NCI-H2029 (cell line): ENCODE data around the gene CDKN2AIP.
A peak's percentile ranks its signal among the peaks of the same experiment; 100 is the strongest.
"Not testable (repeated sequence)": the region's sequence is repeated elsewhere in the genome, so short reads cannot be mapped to it uniquely, and the experiment has no call there.

Experiments
- DNase-seq: peaks from one replicate; lab custom pipeline; 2025; lab: John Stamatoyannopoulos, UW

Gene CDKN2AIP

DNA sequence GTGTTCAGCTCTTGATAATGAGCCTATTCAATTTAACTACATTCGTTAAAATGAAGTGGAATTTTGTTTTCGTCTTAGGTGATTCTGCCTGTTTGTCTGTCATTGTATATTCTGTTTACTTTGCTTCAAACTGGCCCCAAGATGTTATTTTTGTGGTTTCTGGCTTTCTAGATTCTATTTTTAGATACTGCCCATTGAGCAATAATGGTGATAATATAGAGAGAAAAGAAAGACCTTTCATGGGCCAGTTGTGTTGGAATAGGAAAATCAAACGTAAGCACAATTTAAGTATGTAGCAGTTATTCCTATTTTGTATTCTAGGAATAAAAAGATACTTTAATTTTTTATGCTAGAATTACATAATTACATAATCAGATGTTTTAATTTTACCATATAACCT lies 4.0 kb downstream of the CDKN2AIP start:
- no peak for DNase-seq

DNA sequence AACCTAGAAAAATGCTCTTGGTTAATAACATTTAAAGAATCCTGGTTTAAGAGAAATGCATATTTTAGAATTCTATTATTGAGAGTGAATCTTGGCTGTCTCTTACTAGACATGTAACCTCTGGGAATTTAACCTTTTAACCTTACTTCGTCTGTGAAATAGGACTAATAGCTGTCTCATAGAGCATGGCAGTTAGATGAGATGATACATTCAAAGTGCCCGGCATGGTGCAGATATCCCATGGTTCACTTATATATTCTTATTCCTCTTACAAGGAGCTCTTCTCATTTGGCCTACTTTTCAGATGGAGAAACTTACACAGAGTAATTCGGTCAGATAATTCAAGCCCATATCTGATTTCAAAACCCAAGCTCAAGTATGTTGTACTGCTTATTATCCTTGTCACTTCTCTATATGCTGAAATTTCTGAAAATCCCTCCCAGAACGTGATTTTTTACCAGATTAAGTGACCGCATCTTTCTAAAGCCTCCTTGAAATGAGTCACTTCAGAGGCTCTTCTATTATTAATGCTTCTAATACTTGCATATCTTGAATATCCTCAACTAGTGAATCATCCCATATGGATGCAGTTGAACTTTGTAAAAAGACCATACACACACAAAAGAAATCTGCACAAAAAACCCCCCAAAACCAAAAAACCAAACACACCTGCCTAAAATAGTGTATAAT lies 4.9 kb downstream of the CDKN2AIP start:
- DNase-seq: no peak

DNA sequence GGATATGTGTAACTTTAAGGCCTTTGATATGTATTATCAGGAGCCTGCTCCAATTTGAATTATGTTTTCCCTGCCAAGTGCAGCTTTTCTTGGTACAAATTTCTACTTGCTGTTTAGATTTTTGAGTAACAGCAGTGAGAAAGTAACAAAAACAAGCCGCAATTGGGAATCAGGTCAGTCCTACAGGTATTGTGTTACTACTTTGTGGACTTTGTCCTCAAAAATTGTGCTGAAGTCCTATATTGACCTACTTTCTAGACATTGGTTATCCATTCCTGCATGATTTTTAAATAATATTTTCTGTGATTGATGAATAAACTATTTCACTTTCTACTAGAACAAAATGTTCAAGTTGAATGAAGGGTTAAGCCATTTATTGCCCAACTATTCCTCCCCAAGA lies 5.7 kb downstream of the CDKN2AIP start:
- DNase-seq: no peak

DNA sequence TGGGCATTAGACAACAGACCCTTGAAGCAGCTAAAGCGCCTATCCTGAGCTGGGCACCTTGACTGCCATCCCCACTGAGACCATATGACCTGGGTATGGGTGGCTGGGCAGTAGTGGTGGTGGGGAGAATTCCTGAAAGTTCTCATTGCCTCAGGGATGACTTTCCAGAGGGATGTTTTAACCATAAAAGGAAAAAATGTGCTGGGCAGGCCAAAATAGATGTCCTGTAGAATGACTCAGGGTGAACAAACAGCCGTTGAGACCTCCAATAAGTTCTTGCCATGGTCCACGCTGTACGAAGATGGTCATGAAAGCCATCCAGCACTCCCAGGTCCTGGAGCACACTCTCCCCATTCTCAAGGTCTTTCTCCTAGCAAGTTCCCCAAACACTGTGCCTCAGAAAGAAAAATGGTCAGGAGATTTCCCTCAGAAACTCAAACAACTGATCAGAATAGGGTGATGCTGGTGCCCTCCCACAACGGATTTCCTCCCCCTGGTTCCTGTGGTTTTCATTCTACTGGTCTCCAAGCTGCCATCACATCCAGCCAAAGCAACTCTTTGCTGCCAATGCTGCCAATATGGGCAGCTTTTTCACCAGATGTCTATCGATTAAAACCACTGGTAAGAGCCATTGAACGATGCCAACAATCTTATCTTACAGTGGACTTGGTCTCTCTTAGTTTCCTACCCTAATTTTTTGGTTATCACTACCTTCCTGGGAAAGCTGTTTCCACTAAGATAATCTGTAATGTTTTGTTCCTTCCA lies 11.2 kb downstream of the CDKN2AIP start:
- DNase-seq: no peak

DNA sequence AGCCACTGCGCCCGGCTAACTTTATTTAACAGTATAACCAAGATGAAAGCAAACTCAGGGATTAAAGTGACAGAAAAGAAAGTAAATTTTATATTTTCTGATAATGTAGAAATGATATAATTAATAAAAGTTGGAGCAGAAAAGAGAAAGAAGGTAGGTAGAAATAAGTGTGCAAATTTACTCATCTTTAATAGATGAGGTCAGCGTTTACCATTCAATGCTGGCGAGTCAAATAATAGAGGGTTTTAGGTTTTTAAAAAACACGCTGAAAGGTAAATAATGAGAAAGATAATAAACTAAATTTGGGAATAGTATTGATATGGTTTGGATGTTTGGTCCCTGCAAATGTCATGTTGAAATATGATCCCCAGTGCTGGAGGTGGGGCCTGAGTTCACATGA lies 13.6 kb downstream of the CDKN2AIP start:
- DNase-seq: no peak

DNA sequence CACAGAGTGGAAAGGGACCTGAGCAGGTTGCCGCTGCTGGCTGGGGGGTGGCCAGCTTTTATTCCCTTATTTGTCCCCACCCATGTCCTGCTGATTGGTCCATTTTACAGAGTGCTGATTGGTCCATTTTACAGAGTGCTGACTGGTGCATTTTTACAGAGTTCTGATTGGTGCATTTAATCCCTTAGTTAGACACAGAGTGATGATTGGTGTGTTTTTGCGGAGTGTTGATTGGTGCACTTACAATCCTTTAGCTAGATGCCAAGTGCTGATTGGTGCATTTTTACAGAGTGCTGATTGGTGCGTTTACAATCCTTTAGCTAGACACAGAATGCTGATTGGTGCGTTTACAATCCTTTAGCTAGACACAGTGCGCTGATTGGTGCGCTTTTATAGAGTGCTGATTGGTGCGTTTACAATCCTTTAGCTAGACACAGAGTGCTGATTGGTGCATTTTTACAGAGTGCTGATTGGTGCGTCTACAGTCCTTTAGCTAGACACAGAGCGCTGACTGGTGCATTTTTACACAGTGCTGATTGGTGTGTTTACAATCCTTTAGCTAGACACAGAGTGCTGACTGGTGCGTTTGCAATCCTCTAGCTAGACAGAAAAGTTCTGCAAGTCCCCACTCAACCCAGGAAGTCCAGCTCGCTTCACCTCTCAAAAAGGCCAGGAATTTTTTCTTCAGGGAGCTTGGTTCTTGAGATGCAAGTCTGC lies 19.6 kb downstream of the CDKN2AIP start:
- DNase-seq: not testable (repeated sequence)

DNA sequence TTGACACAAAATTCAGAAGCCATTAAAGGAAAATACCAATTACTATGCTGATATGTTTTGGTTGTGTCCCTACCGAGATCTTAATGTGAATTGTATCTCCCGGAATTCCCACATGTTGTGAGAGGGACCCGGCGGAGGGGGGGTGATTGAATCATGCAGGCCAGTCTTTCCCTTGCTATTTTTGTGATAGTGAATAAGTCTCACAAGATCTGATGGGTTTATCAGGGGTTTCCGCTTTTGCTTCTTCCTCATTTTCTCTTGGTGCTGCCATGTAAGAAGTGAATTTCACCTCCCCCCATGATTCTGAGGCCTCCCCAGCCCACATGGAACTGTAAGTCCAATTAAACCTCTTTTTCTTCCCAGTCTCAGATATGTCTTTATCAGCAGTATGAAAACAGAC lies 21.4 kb downstream of the CDKN2AIP start:
- DNase-seq: not testable (repeated sequence)

DNA sequence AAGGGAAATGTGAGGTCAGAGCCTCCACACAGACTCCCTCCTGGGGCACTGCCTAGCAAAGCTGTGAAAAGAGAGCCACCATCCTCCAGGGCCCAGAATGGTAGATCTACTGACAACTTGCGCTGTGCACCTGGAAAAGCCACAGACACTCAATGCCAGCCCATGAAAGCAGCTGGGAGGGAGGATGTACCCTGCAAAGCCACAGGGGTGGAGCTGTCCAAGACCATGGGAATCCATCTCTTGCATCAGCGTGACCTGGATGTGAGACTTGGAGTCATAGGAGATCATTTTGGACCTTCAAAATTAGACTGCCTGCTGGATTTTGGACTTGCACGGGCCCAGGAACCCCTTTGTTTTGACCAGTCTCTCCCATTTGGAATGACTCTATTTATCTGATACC lies 22.8 kb downstream of the CDKN2AIP start:
- no peak for DNase-seq

DNA sequence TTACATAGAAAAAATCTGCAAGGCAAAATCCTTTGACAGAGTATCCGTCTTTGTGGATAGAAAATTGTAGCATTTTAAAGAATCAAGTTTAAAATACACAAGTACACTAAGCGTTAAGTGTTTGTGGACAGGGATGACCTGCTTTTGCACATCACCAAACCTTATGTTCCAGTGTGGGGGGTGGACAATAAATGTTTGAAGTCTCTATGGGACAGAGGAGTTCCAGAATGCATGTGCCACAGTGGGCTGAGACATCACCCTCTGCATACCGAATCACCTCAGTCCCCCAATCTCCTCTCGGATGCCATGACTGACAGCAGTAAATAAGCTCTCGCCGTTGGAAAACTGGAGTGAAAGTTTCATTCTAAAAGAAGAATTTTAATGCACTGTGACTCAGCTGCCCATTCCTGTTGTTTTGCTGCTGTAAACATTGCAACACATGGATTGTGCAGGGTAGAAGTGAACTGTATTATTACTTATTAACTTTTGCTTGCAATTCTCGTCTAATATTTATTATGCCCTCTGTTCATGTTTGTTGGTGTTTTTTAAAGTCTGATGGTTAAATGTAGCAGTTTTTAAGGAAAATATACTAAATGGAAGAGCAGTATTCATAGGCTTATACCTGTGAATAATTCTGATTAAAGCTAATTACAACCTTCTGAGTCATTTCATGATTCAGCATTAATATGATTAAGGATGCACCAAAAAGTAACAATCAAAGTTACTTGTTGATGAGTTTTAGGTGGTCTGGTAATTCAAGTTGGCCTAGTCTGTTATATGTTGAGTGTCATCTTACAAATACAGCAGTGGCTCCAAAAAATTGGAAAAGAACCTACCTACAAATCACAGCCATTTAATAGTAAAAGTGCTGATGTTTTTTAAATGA lies 24.0 kb downstream of the CDKN2AIP start:
- no peak for DNase-seq

DNA sequence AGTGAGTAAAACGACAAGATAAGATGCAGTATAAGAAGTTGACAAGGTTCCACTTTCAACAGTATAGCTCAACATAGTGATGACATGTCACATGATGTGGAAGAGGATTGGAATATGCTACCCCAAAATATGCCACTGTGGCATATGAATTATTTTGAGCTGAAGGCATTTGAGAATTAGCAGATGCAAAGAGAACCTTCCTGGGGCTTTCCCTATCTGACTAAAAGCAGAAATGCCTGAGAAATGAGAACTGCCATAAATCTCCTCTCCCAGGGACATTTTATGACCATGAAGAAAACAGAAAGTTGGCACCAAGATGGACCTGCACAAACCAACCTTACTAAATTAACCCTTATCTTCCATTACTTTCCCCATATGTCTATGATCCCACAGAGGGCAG lies 24.8 kb downstream of the CDKN2AIP start:
- DNase-seq: no peak

DNA sequence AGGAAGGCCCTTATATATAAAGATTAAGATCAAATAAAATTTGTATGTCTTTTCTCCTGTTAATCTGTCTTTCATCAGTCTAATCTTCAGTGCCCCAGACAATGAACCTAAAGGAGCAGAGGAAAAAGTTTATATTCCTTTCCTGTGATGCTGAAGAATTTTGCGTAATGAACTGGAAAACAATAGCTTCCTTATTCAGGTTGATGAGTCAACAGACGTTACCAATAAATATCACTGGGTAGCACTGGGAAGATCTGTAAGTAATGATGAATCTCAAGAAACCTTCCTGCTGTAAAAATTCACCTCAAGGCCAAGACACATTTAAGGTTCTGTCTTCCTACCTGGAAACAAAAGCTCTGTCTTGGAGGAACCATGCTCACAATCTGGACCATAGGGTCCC lies 25.5 kb downstream of the CDKN2AIP start:
- no peak for DNase-seq

DNA sequence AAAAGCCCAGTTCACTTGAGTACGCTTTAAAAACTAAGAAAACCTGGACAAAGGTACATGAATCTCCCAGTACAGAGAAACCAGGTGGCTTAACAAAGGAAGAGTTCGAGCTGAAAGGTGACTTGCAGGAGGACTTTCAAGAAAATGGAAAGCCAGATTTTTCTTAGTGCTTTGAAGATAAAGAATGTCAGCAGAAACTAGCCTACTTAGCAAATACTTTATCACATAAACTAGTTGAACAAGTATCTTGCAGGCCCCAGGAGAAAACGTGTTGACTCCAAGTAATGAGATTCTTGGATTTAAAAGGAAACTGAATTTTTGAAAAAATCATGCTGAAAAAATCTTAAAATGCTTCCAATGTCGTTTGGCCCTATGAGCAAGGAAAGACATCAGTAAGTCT lies 26.4 kb downstream of the CDKN2AIP start:
- no peak for DNase-seq

DNA sequence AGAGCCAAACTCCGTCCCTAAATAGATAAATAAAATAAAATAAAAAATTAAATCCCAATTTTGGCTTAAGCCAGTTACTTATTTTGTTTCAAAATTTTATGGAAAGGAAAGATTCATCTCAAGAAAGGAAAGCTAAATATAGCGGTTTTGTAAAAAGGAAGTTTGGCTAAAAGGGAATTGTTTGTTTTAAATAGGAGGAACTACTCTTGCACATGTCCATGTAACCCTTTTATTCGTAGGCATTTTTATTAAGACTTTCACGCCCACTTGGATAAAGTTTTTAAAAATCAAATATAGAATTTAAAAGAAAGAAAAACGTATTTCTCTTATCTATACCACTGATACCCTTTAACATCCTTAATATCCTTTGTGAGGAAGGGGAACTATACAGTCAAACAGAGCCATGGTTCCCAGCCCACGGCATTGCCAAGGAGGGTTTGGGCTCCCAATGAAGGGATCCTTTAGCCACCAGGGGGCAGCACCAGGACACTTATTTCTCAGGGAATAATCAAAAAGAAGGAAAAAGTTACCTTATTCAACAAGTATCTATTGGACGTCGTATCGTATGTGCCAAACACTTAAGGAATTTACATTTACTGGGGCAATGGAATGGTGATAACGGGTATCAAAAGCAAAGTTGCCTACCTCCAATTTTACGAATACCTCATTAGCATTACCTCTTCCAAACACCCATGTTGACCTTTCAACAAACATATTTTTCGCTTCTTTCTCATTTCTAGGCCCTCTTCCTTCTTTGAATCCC lies 27.7 kb downstream of the CDKN2AIP start:
- DNase-seq: peak; percentile 45

DNA sequence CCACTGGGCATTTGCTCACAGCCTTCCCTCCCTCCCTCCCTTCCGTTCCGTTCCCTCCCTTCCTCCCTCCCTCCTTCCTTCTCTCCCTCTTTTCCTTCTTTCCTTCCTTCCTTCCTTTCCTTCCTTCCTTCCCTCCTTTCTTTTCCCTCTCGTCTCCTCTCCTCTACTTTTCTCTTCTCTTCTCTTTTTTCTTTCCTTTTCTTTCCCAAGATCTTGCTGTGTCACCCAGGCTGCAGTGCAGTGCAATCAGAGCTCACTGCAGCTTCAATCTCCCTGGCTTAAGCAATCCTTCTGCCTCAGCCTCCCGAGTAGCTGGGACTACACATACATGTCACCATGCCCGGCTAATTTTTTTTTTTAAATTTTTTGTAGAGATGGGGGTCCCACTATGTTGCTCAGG lies 33.7 kb downstream of the CDKN2AIP start:
- no peak for DNase-seq

DNA sequence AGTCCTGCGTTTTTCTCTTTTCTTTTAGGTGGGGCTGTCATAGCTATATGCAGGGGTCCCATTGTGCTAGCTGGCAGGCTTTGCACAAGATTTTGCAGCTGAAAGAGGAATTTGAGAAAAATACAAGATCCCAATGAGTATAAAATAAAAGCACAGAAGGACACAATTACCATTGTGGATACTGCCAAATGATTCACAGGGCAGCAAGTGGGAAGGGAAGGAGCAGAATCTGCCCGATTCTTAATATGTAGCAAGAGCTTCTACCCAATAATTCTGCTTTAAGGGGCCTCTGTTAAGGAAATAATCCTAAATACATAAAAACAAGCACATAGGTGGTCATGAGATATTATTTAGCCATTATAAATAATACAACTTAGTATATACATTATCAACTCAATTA lies 34.5 kb downstream of the CDKN2AIP start:
- no peak for DNase-seq

DNA sequence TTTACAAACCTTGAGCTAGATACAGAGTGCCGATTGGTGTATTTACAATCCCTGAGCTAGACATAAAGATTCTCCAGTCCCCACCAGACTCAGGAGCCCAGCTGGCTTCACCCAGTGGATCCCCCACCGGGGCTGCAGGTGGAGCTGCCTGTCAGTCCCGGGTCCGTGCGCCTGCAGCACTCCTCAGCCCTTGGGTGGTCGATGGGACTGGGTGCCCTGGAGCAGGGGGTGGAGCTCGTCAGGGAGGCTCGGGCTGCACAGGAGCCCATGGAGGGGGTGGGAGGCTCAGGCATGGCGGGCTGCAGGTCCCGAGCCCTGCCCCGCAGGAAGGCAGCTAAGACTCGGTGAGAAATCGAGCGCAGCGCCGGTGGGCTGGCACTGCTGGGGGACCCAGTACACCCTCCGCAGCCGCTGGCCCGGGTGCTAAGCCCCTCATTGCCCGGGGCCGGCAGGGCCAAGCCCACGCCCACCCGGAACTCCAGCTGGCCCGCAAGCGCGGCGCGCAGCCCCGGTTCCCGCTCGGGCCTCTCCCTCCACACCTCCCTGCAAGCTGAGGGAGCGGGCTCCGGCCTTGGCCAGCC lies 38.2 kb downstream of the CDKN2AIP start:
- not testable (repeated sequence) for DNase-seq

DNA sequence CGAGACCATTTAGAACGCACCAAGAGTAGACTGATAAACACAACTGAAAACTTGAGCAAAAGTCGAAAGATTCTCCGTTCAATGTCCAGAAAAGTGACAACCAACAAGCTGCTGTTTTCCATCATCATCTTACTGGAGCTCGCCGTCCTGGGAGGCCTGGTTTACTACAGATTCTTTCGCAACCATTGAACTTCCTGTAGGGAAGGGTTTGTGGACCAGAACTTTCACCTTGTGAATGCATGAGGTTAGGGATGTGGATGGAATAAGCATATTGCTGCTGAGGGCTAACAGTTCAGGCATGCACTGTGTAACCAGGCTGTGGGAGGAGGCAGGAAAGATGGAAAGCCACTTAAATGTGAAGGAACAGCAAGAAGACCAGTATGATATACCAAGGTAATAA lies 39.6 kb downstream of the CDKN2AIP start:
- no peak for DNase-seq

DNA sequence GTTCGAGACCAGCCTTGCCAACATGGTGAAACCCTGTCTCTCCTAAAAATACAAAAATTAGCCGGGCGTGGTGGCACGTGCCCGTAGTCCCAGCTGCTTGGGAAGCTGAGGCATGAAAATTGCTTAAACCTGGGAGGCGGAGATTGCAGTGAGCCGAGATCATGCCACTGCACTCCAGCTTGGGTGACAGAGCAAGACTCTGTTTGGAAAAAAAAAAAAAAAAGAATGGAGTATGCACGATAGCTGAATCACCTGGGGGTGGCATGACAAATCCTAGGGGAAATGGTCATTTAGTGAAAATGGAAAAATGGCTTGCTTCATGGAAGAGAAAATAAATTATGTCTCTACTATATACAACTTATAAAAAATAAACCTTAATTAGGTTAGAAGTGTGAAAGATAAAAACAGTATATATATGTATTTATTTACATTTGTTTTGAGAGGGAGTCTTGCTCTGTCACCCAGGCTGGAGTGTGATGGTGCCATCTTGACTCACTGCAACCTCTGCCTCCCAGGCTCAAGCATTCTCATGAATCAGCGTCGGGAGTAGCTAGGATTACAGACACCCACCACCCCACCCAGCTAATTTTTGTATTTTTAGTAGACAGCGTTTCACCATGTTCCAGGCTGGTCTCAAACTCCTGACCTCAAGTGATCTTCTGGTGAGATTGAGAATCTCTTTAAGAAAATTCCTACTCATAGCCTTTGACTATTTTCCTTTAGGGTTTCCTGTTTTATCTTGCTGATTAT lies 41.1 kb downstream of the CDKN2AIP start:
- DNase-seq: no peak

DNA sequence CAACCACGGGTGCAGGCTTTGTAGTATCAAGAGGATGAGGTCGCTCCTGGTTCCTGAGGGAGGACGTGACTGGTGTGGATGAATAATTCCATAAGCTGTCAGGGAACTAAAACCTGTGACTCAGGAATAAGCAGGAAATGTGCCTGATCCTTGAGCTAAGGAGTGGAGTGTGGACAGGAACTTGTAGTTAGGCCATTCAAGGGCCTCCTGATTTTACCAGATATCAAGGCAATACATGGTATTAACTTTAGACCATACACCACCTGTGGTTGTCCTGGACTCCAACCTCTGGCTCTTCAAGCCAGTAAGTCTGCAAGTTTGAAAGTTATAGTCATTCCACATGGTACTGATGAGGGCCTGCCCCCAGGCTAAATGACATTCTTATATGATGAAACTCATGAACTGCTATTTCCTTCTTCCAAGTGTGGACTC lies 48.4 kb downstream of the CDKN2AIP start:
- DNase-seq: no peak

DNA sequence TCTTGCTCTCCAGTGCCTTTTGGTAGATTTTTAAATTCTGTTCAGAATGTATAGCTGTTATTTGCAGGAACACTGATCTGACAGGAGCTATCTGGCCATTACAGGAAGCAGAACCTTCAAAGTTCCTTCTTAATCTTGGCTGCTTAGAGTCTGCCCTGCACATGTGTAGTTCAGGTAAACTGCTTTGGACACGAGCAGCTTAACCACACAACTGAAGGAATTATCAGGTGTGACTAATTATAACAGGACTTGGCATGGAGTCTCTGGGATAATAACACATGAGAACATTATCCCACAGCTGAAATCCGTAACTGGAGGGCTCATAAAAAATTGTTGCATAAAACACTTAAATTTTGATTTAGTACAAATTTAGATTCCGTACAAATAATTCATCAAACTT lies 48.8 kb downstream of the CDKN2AIP start:
- no peak for DNase-seq
